GM18870 (cell line): ENCODE data around the gene GORASP2.

Source experiments
- ATAC-seq: cut with Tn5 transposase; IDR thresholded peaks from one replicate; pipeline ENCODE4 v1.9.1; 2021; ENCODE audit warnings: moderate library complexity; ENCODE audit not compliant: unreplicated experiment

Gene GORASP2

GRCh38 chr2:170922634-170923494 lies 6.2 kb upstream of the GORASP2 start:
- ATAC-seq: no peak

- no peak for ATAC-seq
Observed at GRCh38 chr2:170923799-170924198, 5.3 kb upstream of the GORASP2 start.

GRCh38 chr2:170924969-170925368 lies 4.1 kb upstream of the GORASP2 start:
- ATAC-seq: no peak

DNA sequence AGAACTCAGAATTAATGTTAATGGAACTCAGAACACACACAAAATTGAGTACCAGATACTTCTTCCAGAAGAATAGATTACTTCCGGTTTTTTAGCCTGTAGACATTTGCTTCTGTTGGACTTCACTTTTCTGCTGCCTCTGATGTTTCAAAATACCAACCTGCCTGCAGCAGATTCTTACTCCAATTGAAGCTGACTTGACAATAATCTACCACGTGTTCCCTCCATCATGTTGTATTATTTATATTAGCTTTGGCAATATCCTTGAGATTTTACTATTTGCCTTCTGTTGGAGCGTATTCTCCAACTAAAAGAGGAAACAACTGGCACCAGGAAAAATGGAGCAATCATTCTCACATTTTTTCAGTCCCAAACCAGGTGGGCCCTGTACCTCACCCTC lies 3.1 kb upstream of the GORASP2 start:
- ATAC-seq: no peak

DNA sequence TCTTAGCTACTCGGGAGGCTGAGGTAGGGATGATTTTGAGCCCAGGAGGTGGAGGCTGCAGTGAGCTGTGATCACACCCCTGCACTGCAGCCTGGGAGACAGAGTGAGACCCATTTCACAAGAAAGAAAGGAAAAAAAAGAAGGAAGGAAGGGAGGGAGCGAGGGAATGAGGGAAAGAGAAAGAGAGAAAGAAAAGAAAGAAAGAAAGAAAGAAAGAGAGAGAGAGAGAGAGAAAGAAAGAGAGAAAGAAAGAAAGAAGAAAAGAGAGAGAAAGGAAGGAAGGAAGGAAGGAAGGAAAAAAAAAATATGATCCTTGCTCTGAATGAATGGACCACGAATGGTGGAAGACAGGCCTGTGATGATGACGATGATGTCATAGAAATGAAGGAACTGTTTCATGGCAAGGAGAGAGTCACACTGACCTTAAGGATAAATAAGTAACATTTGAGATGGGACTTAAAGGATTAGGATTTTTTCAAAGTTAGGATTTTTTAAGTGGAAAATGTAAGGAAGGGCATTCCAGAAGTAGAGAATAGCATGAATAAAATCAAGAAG lies 2.2 kb upstream of the GORASP2 start:
- no peak for ATAC-seq

GRCh38 chr2:170928036-170928823 lies 823 bp upstream of the GORASP2 start:
- ATAC-seq: no peak

GRCh38 chr2:170929686-170930050 lies 615 bp downstream of the GORASP2 start:
- no peak for ATAC-seq

DNA sequence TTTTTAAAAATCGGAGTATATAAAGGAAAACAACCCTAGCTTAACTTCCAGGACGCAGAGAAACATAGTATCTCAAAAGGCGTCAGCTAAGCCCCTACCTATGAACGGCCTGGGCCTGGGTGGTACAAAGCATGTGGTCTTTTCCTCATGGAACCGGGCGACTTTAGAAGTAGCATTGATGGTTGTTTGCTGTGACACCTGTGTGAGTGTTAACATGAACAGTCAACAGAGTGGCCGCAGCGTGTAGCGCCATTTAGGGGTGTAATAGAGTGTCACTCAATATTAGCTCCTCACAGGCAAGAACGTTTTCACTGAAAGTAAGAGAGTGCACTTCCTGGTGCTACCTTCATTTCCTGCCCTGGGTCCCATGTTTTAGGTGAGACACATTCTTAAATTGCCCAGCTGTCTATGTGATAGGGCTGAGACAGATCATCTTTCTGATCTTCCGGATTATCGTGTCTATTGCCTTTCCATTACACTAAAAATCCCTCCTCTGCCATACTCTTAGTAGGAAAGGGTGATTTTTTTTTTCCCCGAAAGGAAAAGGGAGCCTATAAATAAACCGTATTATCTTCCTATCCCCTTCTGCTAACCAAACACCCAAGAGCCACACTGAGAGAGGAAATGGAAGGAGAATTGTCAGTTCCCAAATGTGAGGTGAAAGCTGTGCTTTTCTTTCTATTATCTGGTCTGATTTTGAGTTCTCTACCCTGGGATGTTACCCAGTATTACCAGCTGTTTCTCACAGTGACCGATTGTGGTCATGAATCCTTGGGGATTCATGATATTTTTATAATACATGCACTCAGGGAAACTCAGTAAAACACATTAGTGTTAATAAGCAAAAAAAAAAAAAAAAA lies 1.3 kb downstream of the GORASP2 start:
- ATAC-seq: peak; percentile 38

DNA sequence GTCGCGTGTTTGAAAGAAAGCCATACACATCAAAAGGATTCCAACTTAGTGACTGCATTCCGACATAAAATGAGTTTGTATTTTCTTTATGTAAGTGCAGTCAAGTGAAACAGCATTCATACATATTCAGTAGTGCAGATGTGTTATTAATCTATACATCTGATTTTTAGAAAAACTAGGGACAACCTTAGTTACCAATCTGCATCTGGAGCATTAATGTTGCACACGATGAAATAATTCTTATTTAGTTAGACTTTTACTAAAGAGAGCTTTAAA lies 1.9 kb downstream of the GORASP2 start:
- ATAC-seq: no peak

DNA sequence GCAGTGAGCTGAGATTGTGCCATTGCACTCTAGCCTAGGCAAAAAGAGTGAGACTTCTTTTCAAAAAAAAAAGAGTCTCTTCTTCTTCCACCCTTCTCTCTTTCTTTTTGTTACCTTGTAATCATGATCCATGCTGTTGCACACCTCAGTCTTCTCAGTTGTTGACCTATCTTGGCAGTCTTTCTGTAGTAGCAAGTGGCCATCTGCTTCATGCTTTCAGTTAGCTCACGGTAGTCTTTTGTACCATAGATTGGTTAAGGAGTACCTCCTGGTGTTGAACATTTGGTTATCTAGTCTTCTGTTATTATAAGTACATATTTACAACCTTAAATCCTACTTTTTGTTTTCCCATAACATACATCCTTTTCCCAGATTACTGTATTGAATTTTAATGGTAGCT lies 3.1 kb downstream of the GORASP2 start:
- ATAC-seq: no peak

DNA sequence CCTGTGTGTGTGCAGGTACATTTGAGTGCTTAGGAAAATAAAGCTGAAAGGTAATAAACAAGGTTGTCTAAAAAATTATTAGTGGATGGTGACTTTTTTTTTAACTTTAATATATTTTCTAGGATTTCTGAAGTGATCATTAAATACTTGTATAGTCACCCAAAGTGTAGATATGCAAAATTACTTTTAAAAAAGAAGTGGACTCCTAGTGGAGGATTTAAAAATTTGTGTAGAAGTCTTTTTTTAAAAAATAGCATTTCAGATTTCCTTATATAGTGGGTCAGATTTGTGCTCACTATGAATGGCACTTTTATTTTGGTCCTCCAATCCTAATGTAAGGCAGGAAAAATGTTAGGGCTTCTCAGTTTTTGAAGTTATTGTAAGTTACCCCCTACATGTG lies 3.9 kb downstream of the GORASP2 start:
- no peak for ATAC-seq

DNA sequence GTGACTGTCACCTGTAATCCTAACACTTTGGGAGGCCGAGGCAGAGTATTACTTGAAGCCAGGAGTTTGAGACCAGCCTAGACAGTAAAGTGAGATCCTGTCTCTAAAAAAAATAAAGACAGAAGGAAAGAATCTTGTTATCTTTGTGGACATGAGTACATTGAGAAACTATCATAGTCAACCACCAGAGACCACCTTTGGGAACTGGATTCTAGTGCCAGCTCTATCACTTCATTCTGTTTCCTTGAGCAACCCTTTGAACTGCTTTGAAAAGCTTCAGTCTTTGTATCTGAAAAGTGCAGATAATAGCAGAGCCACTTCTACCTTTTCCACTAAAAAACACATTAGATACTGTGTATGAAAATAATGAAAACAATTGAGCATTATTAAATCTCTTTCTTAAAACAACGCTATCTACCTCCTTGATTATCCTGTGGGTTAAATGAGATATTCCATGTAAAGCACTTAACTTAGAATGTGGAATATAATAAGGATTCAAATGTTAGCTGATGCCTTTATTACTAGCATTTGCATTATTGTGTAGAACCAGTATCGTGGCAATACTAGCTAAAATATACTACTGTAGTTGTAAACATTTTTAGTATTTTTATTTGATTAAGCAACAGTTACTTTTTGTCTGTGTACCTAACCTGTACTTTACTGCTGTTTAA lies 8.8 kb downstream of the GORASP2 start:
- ATAC-seq: no peak

- no peak for ATAC-seq
Observed at GRCh38 chr2:170940066-170940465, 11.0 kb downstream of the GORASP2 start.

- ATAC-seq: no peak
Observed at GRCh38 chr2:170942615-170943014, 13.6 kb downstream of the GORASP2 start.

DNA sequence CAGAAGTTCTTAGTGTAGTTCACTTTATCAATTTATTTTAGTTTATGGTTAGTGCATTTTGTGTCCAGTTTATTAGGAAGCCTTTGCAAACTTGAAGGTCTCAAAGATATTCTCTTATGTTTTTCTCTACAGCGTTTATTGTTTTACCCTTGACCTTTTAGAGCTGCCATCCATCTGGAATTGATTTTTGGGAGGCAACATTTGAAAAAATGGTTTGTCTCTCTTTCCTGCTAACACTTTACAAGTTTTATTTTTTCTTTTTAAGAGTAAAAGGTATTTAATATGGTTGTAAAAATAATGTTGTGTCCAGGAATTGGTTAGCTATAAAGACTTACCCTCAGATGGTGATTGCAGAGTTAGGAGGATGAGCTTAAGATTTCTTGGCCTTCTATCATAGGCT lies 14.0 kb downstream of the GORASP2 start:
- no peak for ATAC-seq

DNA sequence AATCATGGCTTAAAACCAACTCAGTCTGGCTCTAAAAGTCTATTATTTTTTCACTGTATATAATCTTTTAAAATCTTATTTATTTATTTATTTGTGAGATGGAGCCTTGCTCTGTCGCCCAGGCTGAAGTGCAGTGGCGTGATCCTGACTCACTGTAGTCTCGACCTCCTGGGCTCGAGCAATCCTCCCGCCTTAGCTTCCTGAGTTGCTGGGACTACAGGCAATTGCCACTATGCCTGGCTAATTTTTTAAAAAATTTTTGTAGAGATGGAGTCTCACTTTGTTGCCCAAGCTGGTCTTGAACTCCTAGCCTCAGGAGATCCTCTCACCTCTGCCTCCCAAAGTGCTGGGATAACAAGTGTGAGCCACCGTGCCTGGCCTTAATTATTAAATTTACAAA lies 14.5 kb downstream of the GORASP2 start:
- ATAC-seq: no peak

DNA sequence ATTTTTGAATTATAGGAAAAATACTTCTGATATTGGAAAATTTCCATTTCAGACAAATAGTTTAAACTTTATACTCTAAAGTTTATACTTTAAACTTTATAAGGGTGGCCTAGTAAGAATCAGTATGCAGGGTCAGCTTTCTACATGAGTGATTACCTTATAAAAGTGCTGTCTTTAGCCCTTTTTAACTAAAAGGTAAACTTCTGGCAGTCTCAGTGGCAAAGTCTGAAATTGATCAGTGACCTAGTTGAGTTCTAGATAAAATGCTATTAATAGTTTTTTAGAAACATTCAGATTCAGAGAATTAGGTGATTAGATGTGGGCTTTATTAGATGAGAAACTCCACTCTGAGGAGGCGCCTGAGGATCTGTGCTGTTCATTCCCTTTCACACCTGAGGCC lies 15.5 kb downstream of the GORASP2 start:
- no peak for ATAC-seq

- ATAC-seq: no peak
Observed at GRCh38 chr2:170949415-170949814, 20.4 kb downstream of the GORASP2 start.

DNA sequence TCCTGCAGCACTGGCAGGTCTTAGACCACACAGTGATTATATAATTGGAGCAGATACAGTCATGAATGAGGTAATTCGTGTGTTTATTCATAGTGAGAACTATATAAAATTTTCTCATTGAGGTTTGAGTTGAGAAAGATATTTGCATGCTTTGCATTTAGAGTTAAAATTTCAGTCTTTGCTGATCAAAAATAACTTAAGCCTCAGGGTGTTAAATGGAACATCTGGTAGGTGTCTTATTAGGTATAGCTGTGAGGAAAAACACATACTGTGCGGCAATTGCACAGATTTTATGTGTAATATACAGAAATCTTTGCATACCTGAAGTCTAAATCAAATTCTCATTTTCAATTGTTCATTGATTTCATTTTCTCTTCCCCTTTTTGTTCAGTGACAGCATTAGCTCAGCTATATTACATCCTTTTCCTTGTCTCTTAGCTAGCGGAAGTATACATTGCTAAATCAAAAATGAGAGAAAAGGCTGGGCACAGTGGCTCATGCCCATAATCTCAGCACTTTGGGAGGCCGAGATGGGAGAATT lies 21.2 kb downstream of the GORASP2 start:
- peak; percentile 84 for ATAC-seq

DNA sequence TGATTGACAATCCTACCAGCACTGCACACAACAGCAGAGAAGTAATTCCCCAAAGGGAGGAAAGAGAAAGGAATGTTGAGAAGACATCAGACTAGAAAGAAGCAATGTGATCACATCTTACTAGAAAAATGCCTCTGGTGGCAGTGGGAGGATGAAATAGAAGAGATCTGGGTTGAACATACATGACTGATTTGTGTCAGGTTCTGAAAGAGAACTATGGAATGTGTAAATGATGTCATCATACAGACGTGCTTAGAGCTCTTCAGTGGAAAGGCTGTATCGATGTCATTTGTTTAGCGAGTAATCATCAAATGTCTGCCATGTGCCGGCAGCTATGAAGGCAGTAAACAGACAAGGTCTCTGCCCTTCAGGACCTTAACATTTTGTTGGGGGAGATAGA lies 24.9 kb downstream of the GORASP2 start:
- ATAC-seq: no peak
